Keratinocyte (primary cell): ENCODE data around the gene FLNB. TPM values are rescaled to one million over a fixed set of nuclear protein-coding genes. Genes with fewer than 3 reads are reported as not detected.

ENCODE experiments used
- DNase-seq: peaks from one replicate; pipeline ENCODE4 v3.0.0-alpha.2; 2011; ENCODE audit warnings: low read depth, missing footprints, low spot score
- FAIRE-seq: peaks from 2 replicates; lab custom pipeline; 2011; peaks lifted over from hg19 to GRCh38; lab: Jason Lieb, UNC
- H2AFZ ChIP-seq: 2 replicates; pipeline ENCODE4 v1.6.0; 2012; ENCODE audit warnings: low read length, control low read depth, inconsistent platforms; ENCODE audit not compliant: control insufficient read depth
- H3K27ac ChIP-seq: 2 replicates; pipeline ENCODE4 v1.5.1; 2011; ENCODE audit warnings: low read length; ENCODE audit not compliant: control insufficient read depth, insufficient read depth
- H3K27me3 ChIP-seq: 3 replicates; pipeline ENCODE4 v1.6.0; 2011; ENCODE audit warnings: low read length; ENCODE audit not compliant: control insufficient read depth, insufficient read depth; ENCODE audit errors: extremely low read depth
- H3K36me3 ChIP-seq, 2 experiments: 2 replicates in 1 of 2; 3 replicates in 1 of 2; pipeline ENCODE4 v1.5.1; 2011; ENCODE audit warnings: low read length in 2 of 2, mild to moderate bottlenecking in 1 of 2; ENCODE audit not compliant: control insufficient read depth in 2 of 2, insufficient read depth in 2 of 2; ENCODE audit errors: extremely low read depth in 1 of 2
- H3K4me1 ChIP-seq: 3 replicates; pipeline ENCODE4 v1.5.1; 2011; ENCODE audit warnings: low read length; ENCODE audit not compliant: control insufficient read depth, insufficient read depth; ENCODE audit errors: extremely low read depth
- H3K4me2 ChIP-seq: 3 replicates; pipeline ENCODE4 v1.6.0; 2011; ENCODE audit warnings: low read depth, low read length; ENCODE audit not compliant: control insufficient read depth, insufficient read depth; ENCODE audit errors: extremely low read depth
- H3K4me3 ChIP-seq, 3 experiments: fragments of 200-600 bp in 1 of 3; sonication (generic) in 1 of 3; 2 replicates in 2 of 3; 3 replicates in 1 of 3; pipeline ENCODE4 v1.5.1; 2011 to 2016; ENCODE audit warnings: low read length in 3 of 3, mild to moderate bottlenecking in 3 of 3, control low read depth in 2 of 3, inconsistent platforms in 1 of 3, low read depth in 1 of 3, mixed read lengths in 1 of 3, mixed run types in 1 of 3, moderate library complexity in 1 of 3; ENCODE audit not compliant: control insufficient read depth in 2 of 3, insufficient read depth in 2 of 3; ENCODE audit errors: extremely low read depth in 1 of 3
- H3K79me2 ChIP-seq: 2 replicates; pipeline ENCODE4 v1.6.0; 2012; ENCODE audit warnings: low read length; ENCODE audit not compliant: control insufficient read depth, insufficient read depth
- H3K9ac ChIP-seq: 3 replicates; pipeline ENCODE4 v1.6.0; 2011; ENCODE audit warnings: low read length; ENCODE audit not compliant: control insufficient read depth, insufficient read depth; ENCODE audit errors: extremely low read depth
- H3K9me1 ChIP-seq: 3 replicates; pipeline ENCODE4 v1.6.0; 2011; ENCODE audit warnings: low read length; ENCODE audit not compliant: control insufficient read depth, insufficient read depth; ENCODE audit errors: extremely low read depth
- H3K9me3 ChIP-seq: 2 replicates; pipeline ENCODE4 v1.5.1; 2012; ENCODE audit warnings: low read depth, low read length; ENCODE audit not compliant: control insufficient read depth
- H4K20me1 ChIP-seq: 3 replicates; pipeline ENCODE4 v1.6.0; 2011; ENCODE audit warnings: low read length; ENCODE audit not compliant: control insufficient read depth, insufficient read depth; ENCODE audit errors: extremely low read depth
- EZH2 ChIP-seq: IDR thresholded peaks from one replicate; pipeline ENCODE4 v1.6.1; 2012; ENCODE audit warnings: inconsistent platforms, mild to moderate bottlenecking, low read length, moderate library complexity
- dilution Hi-C: fragments of 300-500 bp; cut with MboI; formaldehyde crosslinking; loops from one replicate; pipeline ENCODE4 v1.7.0; 2020; ENCODE audit warnings: low sequenced_read_pairs; ENCODE audit not compliant: extremely low pct_ligation_motif_present
- polyA plus RNA-seq, 5 experiments: library from polyadenylated mRNA; depleted of rRNA in 3 of 5; stranded (reverse) in 3 of 5; stranded (forward) in 1 of 5; unstranded in 1 of 5; fragments of >200 nt; gene quantifications; 1 replicate in 1 of 5; 2 replicates in 3 of 5; 3 replicates in 1 of 5; pipeline versions ENCODE4 v1.2.1 to v1.2.3, GENCODE V29; 2011 to 2012; ENCODE audit warnings: missing spikeins in 2 of 5, low read depth in 1 of 5, low replicate concordance in 1 of 5
- TF ChIP-seq, protein P1 (sequence below), 3 experiments: IDR thresholded peaks in 1 of 3; conservative IDR thresholded peaks in 1 of 3; optimal IDR thresholded peaks in 1 of 3; 2 replicates in 2 of 3; 3 replicates in 1 of 3; pipeline versions ENCODE3 to v1.5.1; 2011; ENCODE audit warnings: low read length in 3 of 3, mild to moderate bottlenecking in 3 of 3, moderate library complexity in 2 of 3, control low read depth in 1 of 3, inconsistent platforms in 1 of 3; ENCODE audit not compliant: insufficient read depth in 2 of 3; ENCODE audit errors: extremely low read depth in 1 of 3

Gene FLNB
- polyA plus RNA-seq, 1 donor (not counting 4 experiments of a cell fraction or from before 2014, with no cell fraction given), result 289 TPM

DNA sequence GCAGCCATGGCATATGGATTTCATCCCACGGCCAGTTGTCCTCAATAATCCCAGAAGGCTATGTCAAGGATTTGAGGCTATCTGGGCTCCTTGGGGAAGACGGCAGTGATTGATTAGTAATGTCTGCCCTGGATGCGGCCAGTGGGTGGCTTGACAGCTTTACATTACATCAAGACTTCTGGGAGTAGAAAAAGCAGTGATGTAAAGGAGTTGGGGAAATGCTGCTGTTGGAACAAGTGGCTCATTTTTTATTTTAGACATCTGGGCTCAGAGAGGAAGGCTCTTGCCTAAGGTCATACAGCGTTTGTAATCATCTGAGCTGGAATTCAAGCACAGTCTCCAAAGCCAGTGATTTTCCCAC, 94.1 kb downstream of the FLNB start:
- DNase-seq, result no peak
- peaks cover 39% of the 10 kb centered on the region for H4K20me1 ChIP-seq
- no peak overlapping the region for H2AFZ ChIP-seq
- dilution Hi-C loops, result no loop called here
- H3K79me2 ChIP-seq, result peaks cover 39% of the 10 kb centered on the region
- H3K9me3 ChIP-seq, result no peaks in the 10 kb centered on the region
- no peak for FAIRE-seq
- no peak for TF ChIP-seq EZH2
- TF ChIP-seq, protein P1, sequence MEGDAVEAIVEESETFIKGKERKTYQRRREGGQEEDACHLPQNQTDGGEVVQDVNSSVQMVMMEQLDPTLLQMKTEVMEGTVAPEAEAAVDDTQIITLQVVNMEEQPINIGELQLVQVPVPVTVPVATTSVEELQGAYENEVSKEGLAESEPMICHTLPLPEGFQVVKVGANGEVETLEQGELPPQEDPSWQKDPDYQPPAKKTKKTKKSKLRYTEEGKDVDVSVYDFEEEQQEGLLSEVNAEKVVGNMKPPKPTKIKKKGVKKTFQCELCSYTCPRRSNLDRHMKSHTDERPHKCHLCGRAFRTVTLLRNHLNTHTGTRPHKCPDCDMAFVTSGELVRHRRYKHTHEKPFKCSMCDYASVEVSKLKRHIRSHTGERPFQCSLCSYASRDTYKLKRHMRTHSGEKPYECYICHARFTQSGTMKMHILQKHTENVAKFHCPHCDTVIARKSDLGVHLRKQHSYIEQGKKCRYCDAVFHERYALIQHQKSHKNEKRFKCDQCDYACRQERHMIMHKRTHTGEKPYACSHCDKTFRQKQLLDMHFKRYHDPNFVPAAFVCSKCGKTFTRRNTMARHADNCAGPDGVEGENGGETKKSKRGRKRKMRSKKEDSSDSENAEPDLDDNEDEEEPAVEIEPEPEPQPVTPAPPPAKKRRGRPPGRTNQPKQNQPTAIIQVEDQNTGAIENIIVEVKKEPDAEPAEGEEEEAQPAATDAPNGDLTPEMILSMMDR (optimal IDR thresholded peaks at IDR 0.05 in 1 of 3, IDR thresholded peaks at IDR 0.05 in 1 of 3, conservative IDR thresholded peaks at IDR 0.05 in 1 of 3; ENCODE audit: extremely low read depth in 1 of 3, insufficient read depth in 2 of 3, low read length in 3 of 3), result no peak
- H3K9me1 ChIP-seq, result peaks cover 5% of the 10 kb centered on the region
- H3K4me1 ChIP-seq, result peaks cover 27% of the 10 kb centered on the region
- H3K4me3 ChIP-seq, result no peak overlapping the region
- peak overlapping the region; percentile 1 for H3K9ac ChIP-seq
- H3K27ac ChIP-seq, result peak overlapping the region; percentile 55
- peak overlapping the region; percentile 4 for H3K4me2 ChIP-seq
- peaks cover 59 to 72% of the 10 kb centered on the region in 2 experiments for H3K36me3 ChIP-seq
- no peaks in the 10 kb centered on the region for H3K27me3 ChIP-seq

DNA sequence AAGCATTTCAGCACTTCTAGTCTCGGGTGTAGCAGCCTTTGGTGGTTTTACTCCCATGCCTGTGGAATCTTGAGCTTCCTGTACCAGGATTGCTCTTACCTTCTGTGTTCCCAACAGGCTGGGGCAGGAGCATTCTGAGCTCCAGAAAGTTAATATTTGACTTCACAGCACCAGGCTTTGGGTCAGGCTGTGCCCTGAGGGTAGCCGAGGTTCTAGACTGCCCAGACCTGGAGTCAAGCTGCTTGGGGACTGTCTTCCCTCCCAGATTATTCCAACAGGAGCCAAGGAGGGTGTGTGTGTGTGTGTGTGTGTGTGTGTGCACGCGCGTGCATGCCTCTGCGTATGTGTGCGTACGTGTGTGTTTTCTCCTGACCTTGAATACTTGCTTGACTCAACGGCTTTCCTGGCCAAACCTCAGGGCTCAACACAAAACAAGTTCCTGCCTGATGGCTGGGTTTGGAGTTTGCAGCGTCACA, 94.8 kb downstream of the FLNB start:
- peak; percentile 95 for FAIRE-seq
- peak overlapping the region; percentile 45 for H3K4me2 ChIP-seq

More for the DNA sequence above, 94.8 kb downstream of the FLNB start:
- Histone ChIP-seq H3K9me1 (peaks cover 5% of the 10 kb centered on the region), H3K27ac (peak overlapping the region; percentile 55), H4K20me1 (peaks cover 34% of the 10 kb centered on the region), H3K36me3 (peaks cover 57 to 73% of the 10 kb centered on the region in 2 experiments), H2AFZ (no peak overlapping the region), H3K27me3 (no peaks in the 10 kb centered on the region), H3K9ac (peak overlapping the region; percentile 23), H3K4me1 (peaks cover 27% of the 10 kb centered on the region), H3K9me3 (no peaks in the 10 kb centered on the region), H3K79me2 (peaks cover 38% of the 10 kb centered on the region), H3K4me3 (no peak overlapping the region)
- DNase-seq, result no peak
- TF ChIP-seq, protein P1 (optimal IDR thresholded peaks at IDR 0.05 in 1 of 3, IDR thresholded peaks at IDR 0.05 in 1 of 3, conservative IDR thresholded peaks at IDR 0.05 in 1 of 3; ENCODE audit: extremely low read depth in 1 of 3, insufficient read depth in 2 of 3, low read length in 3 of 3), result no peak
- no peak for TF ChIP-seq EZH2
- dilution Hi-C loops, result no loop called here
